Activated CD4-positive, alpha-beta T cell treated with anti-CD3 and anti-CD28 coated beads, Interleukin-2, Interleukin-6, amounts not matched to agents 100 ng/mL and 50 ng/mL, durations not matched to agents 16 hours and 8 hours (primary cell): ENCODE measurements around the gene ISOC2.
"Not testable (repeated sequence)": the region's sequence is repeated elsewhere in the genome, so short reads cannot be mapped to it uniquely, and the experiment has no call there.

ENCODE experiments used
- DNase-seq: peaks from one replicate; pipeline ENCODE4 v3.0.0-alpha.2; 2020

The ISOC2 gene

DNA sequence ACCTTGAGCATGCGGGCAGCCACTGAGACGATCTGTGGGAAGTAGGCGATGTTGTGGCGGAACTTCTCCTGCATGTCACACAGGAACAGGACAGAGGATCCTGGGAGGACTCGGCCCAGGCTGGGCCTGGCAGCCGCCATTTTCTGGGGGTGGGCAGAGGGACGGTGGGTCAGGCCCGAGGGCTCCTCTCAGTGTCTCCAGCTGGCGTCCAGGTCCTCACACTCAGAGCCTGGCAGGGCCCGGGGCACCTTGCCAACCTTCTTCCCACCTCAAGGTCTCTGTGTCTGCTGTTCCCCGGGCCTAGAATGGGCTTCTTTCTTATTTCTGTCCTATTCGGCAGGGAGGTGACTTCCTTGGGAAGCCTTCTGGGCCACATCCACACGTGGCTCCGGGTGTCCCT, 5.1 kb downstream of the ISOC2 start:
- no peak for DNase-seq

DNA sequence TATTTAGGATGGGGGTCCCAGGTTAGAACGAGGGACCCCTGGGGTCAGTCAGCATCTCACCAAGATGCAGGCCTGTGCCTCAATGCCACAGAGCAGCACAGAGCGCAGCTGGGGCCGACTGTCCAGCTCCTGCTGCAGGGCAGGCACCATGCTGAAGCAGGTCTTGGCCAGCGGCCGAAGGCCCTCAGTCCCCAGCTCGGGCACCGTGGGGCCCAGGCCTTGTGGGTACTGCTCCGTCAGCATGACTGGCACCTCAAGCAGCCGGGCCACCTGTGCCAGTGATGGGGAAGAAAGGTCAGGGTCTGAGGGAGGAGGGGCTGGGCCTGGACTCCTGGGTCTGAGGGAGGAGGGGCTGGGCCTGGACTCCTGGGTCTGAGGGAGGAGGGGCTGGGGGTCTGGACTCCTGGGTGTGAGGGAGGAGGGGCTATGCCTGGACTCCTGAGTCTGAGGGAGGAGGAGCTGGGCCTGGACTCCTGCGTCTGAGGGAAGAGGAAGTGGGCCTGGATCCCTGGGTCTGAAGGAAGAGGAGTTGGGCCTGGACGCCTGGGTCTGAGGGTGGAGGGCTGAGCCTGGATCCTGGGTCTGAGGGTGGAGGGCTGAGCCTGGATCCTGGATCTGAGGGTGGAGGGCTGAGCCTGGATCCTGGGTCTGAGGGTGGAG, 5.7 kb downstream of the ISOC2 start:
- DNase-seq, result no peak

DNA sequence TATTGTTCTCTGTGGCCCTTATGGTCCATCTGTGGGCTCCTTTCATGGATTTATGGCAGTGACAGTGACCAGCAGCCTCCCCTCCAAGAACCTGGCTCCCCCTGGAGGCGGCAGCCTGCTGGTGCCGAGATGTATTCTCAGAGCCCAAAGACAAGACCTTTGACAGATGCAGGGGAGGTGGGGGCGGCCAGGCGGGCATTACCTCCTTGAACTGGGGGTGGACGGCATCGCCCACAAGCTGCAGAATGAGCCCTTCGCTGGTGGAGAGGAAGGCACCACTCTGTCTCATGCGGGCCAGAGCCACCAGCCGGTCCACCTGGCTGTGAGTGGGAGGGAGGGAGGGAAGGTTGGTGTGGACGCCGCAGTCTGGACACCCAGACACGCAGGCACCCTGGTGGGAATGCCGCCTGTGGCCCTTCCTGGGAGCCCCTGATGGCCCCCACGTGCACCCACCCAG, 6.6 kb downstream of the ISOC2 start:
- DNase-seq, result peak; percentile 61

DNA sequence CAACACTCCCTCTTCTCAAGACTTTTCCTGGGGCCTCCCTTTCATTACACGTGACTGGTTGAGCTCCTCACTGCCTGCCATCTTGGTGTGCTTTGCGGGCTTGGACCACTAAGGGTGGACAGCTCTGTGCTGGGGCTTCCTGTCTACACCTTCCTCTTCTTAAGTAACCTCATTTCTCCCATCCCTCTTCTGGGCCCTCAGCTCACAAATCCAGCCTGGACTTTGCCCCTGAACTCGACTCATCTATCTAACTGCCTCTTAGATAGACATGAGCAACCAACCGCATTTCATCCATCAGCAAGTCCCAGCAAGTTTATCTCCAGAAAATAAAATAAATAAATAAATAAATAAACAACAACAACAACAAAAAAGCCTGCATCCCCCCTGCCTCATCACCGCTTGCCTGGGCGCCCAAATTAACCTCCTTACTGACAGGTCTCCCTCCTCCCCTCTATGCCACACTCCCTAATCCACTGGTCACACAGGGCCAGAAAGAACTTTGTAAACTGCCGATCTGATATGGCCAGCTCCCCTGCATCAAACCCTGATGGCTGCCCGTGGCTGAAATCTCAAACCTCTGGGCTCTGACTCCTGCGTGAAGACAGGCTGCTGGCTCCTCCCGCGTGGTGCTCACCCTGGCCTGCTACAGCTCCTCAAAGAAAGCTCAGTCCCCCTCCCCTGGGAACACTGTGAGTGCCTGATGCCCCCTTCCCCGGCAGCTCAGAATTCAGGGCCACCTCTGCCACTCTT, 7.8 kb downstream of the ISOC2 start:
- DNase-seq, result no peak

DNA sequence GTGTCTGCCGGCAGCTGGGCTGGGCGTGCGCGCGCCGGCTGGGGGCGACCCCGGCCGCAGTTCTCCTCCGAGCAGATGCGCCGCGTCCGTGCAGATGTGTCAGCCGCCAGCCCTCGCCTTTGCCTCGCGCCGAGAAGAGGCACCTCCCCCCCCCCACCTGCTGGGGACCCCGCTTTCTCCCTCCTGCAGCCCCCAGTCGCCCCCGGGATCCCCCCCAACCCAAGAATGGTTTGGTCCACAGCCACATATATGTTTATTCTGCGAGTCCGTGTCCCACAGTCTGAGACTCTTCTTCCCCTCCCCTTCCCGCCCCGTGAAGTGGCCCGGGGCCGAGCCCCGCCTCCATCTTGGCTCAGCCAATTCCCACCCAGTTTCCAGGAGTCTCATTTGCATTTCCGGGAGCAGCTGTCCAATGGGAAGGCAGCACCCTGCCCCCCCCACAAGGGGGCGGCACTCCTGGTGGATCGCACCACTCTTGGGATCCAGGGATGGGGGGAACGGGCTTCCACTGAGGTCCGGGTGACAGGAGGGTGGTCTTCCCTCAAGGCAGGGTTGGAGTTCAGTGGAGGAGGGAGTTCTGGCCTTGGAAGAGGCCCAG, 8.6 kb downstream of the ISOC2 start:
- DNase-seq, result peak; percentile 59

DNA sequence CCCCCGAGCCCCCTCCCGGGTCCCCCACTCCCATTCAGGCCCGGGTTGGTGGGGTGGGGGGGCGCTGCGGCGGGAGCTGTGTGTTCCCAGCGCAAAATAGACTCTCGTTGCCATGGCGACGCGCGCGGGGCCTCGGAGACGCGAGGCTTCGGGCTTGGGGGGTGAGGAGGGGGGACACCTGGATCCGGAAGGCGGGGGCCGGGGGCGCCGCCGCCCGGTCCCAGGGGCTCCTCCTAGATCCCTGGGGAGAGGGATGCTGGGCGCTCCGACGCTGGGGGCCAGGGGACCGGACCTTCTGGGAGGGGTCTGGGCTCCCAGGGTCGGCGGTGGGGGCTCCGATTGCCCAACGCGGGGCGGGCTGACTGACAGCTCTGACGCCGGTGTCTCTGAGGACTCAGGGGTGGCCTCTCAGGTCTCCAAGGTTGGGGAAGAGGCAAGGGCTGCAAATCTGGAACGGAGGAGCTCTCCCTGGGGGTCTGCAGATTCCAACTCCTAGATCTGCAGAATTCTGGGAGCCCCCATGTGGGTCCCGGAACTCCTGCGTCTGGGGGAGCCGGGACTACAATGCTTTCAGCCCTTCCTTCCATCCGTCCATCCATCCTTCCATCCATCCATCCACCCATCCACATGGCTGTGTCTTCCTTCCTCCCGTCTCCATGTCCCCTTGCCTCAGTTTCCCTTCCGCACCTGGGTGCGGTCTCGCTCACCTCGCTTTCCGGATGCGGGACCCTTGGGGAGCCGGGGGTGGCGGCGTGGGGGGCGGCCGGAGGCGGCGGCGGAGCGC, 9.3 kb downstream of the ISOC2 start:
- no peak for DNase-seq

DNA sequence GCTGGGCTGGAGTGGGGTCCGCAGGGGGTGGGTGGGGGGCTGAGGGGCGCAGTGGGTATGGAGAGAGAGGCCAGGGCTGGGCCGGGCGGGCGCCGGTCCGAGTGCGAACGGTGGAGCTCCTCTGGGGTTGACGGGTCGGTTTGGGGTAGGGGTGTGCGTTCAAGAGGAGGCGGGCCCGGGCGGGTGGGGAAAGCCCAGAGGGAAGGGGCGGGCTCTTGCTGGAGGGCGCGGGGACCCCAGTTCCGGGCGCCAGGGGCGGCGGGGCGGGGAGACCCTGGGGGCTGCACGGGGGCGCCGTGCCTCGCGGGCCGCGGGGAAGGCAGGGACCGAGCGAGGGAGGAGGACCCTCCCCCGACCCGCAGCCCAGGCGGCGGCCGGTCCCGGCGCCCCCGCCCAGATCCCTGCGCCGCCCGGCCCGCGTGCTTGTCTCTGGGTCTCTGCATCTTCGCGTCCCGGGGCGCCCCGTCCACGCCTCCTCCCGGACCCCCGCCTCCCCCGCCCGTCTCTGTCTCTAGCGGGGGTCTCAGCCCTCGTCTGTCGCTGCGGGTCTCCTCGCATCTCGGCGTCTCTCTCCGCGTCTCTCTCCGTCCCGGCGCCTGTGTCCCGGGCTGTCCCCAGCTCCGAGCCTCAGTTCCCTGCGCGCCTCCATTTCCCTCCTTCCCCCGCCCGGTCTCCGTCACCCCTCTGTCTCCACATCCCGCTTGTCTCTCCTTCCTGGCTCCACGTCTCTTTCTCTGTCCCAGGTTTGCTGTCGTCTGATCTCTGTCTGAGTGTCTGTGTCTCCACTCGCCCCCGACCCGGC, 10.1 kb downstream of the ISOC2 start:
- no peak for DNase-seq

DNA sequence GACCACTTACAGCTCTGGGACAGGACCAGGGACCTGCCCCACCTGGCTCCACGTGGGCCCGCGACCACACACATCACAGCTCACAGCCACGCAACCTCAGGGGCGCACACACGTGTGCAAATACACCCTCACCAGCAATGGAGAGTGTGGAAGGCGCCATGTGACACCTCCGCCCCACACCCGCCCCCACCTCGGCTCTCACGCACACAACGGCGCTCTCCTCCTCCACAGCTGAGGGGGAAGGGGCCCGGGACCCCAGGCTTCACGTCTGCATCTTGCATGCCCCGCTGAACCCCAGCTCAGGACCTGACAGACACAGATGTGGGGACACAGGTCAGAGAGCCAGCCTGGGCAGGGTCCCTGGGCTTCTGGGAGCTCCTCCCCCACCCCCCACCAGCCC, 12.0 kb downstream of the ISOC2 start:
- DNase-seq, result no peak

DNA sequence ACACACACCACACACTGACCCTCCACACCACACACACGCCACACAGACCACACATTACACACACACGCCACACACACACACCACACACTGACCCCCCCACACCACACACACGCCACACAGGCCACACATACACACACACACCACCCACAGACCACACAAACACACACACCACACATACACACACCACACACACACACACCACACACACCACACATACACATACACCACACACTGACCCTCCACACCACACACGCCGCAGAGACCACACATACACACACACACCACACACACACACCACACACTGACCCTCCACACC, 13.3 kb downstream of the ISOC2 start:
- not testable (repeated sequence) for DNase-seq

DNA sequence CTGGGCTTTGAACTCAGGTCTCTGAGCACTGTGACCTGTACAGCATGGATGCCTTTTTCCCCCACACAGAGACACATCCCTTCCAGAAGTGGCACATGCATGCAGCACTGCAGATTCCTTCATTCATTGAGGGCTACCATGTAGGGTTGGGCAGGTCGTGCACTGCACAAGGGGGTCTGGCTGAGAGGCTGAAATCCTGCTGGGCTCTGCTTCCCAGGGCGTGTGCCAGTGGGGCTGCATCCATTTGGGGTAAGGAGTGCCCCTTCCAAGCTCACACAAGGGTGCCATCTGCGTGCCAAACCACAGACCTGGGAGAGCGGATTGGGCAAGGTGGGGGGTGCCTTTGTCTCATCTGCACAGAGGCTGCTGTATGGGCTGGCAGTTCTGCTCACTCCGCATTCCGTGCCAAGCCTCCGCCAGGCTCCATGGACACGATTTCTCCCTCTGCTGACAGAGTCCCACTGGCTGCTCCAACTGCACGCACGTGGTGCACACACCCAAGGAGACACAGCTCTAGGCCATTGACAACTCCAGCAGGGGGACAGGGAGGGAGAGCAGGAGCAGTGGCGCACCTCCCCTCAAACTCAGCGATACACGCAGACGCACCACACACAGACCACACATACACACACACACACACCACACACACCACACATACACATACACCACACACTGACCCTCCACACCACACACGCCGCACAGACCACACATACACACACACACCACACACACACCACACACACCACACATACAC, 13.8 kb downstream of the ISOC2 start:
- DNase-seq, result no peak

DNA sequence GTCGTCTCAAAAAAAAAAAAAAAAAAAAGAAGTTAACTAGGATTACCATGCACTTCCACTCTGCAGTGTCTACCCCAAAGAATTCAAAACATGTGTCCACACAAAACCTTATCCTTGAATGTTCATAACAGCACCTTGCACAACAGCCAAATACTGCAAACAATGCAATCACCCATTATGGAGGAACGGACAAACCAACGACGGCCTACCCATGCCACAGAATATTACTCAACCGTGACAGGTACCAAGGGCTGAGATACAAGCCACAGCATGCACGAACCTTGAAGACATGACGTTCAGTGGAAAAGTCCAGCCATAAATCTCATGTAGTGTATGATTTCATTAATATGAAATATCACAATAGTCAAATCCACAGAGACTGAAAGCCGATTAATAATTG, 15.4 kb downstream of the ISOC2 start:
- no peak for DNase-seq

DNA sequence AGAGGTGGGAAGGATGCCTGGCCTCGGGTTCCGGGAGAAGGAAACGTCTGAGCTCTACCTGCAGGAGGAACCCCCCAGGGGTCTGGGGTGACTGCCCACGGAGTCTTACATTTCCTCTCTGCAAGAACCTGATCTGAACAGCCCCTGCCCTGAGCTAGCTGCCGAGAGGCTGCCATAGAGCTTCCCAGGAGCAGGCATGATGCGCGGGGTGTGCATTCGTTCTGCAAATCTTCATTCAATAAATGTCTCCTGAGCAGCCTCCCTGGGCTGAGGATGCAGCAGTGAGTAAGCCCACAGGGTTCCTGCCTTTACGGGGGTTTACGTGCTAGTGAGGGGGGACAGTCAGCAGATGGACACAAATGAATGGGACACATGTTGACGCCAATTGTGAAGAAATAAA, 16.8 kb downstream of the ISOC2 start:
- DNase-seq, result no peak

DNA sequence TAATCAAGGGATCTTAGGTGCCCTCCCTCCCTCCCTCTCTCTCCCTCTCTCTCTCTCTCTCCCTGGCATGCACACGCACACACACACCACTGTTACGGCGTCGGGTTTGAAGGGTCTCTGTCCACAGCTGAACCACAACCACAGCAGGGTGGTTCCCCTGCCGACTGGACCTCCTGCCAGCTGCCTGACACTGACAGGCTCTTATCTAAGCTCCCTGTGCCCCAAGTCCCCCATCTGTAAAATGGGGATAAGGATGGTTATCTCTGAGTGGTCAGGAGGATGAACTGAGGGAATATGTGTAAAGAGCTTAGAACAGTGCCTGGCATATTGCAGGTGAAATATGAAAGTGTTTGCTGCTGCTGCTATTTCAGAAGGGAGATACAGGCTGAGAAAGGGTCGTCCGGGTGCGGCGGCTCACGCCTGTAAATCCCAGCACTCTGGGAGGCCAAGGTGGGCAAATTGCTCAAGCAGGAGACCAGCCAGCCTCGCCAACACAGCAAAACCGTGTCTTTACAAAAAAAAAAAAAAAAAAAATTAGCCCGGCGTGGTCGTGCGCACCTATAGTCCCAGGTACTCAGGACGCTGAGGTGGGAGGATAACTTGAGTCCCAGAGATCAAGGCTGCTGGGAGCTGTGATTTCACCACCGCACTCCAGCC, 17.5 kb downstream of the ISOC2 start:
- no peak for DNase-seq

DNA sequence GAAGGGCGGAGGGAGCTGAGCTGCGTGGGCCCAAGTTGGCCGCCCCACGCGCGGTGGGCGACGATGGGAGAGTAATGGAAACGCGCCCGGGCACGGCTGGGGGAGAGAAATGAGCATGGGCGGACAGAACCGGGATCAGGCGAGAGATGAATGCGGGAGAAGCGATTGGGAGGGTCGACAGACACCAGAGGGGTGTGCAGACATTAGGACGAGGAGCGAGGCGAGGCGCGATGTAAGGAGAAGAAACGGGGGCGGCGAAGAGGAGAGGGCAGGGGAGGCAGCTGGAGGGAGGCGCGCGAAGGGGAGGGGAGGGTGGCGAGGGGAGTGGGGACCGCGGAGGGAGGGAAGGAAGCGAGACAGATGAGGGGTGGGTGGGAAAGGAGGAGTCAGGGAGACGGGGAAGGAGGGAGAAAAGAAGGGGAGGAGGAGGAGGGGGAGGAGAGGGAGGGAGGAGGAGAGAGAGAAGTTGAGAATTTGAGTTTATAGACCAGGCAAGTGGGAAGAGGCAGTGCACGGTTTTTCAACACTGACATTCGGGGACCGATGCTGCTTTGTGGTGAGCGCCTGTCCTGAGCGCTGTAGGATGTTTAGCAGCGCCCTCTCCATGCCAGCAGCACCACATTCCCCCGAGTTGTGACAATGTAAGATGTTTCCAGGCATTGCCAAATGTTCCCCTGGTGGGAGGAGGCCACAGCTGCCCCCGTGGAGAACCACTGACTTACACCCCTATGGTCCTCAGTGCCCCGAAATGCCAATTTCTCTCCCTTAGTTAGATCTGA, 18.2 kb downstream of the ISOC2 start, which contains the start of gene SHISA7:
Gene SHISA7, minus strand, starts transcription at position 256 of the 779 bp plus-strand sequence. CDS start 437 bp downstream, outside the sequence.
- no peak for DNase-seq

DNA sequence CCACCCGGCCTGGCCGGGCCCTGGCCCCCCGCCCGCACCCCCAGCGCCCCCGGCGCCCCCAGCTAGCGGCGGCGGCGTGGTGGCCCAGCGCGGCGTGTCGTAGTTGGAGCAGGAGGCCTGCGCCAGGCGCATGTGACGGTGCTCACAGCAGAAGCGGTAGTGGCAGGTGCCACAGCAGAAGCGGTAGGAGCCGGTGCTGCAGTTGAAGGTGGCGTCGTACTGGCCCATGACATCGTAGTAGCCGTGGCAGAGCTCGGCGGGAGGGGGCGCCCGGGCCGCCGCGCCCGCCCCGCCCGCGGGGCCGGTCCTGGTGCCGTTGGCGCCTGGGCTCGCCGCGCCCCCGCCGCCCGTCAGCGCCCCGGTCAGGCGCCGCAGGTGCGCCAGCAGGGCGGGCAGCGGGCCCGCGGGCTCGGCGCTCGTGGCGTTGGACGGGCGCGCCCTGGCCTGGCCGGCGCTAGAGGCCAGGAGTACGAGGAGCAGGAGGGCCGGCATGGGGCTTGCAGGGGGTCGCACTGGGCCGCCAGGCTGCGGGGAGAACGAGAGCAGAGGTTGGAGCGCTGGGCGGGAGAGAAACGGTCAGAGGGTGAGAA, 19.0 kb downstream of the ISOC2 start:
- no peak for DNase-seq

DNA sequence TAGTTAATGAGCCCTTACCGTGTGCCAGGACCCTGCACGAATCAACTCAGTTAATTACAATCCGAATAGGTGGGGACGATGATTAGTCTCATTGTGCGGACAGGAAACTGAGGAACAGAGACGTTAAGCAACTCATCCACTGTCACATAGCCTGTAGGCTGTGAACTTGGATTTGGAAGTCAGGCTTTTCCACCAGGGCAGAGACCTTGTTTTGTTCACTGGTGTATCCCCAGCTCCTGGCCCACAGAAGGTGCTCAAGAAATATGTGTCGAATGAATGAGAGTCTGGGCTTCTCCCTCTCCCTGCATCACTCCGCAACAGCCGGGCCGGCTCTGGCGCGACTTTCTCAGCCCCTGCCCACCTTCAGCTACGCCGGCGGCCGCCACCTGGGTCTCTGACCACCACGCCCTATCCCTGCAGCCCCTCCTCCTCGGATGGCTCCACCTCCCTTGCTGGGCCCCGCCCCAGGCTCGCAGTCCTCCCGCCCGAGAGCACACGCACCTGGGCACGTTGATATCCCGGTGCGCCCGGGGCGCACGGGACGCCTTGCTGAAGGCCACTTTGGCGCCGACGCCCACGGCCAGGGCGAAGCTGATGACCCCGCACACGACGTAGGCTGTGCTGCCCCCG, 19.6 kb downstream of the ISOC2 start:
- DNase-seq, result no peak

DNA sequence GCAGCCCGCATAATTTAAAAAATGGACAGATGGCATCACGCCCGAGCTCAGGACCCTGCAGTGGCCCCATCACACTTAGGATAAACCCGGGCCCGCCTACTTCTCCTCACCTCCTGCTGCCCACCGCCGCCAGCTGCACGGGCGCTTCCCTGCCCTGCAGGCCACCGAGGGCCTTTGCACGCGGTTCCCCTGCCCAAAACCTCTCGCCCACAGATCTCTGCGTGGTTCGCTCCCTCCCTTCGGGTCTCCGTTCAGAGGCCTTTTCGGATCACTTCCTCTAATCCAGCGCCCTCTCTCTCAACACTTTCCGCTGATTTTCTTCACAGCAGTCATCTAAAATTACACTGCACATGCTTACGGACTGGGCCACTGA, 20.1 kb downstream of the ISOC2 start:
- DNase-seq, result no peak

DNA sequence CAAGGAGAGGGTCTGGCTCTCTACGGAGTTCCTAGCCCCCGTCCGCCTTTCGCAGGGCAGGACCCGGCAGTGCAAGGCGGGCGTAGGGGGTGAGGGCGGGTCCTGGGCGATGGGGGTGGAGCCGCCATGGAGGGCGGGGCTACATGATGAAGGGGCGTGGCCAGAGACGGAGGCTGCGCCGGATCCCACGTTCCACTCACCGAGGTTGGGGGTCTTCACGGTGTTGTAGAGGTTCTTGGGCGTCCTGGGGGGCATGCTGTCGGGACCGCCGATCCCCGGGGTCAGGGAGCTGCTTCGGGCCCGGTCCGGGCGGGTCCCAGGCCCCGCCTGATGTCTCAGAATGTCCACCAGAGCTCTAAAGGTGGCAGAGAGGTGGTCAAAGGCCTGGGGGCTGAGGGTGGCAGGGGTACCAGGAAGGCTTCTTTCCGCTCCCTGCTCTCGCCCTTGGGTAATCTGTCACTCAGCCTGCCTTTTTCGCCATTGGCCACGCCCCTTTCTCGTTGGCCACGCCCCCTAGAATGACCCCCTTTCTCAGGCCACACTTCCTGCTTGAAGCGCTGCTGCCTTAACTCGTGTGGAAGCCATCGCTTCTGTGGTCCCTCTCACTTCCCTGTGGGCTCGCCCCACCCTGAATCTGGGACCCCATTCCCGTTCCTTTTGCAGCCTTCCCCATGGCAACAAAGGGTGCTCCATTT, 20.9 kb downstream of the ISOC2 start:
- DNase-seq, result no peak

DNA sequence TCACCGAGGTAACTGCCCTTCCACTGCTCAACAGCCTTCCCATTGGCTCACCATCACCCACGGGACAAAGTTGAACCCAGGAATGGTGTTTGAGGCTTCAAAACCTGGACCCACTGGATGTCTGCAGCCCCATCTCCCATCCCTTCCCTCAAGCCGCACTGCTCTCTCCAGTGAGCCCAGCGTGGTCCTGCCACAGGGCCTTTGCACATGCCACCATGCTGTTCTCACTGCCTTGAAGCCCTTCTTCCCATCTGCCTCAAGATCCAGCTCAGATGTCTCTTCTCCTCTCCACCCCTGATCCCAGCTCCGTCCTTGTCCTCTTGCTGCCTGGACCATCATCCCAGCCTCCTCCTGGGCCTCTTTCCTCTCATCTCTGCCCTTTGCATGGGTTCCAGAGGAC, 22.4 kb downstream of the ISOC2 start:
- DNase-seq, result no peak
